Chondrocyte (in vitro differentiated cells): ENCODE data around the gene OR1K1. TPM values are rescaled to one million over a fixed set of nuclear protein-coding genes. Genes with fewer than 3 reads are reported as not detected.

Experiments used
- DNase-seq: peaks from one replicate; pipeline ENCODE4 v3.0.0; 2021; ENCODE audit warnings: mixed read lengths, low spot score
- H3K27ac Mint-ChIP-seq: one replicate; pipeline ENCODE4 v1.8.0; 2021; ENCODE audit warnings: mild to moderate bottlenecking, moderate library complexity, mixed read lengths; ENCODE audit not compliant: unreplicated experiment
- H3K27me3 Mint-ChIP-seq: 2 replicates; pipeline ENCODE4 v1.8.0; 2021; ENCODE audit warnings: low read depth, mixed read lengths
- H3K36me3 Mint-ChIP-seq: 2 replicates; pipeline ENCODE4 v1.8.0; 2021; ENCODE audit warnings: low read depth, mixed read lengths
- H3K4me1 Mint-ChIP-seq: 2 replicates; pipeline ENCODE4 v1.8.0; 2021; ENCODE audit warnings: low read depth, mild to moderate bottlenecking, mixed read lengths
- H3K4me3 Mint-ChIP-seq: one replicate; pipeline ENCODE4 v1.8.0; 2021; ENCODE audit warnings: mild to moderate bottlenecking, moderate library complexity, mixed read lengths; ENCODE audit not compliant: unreplicated experiment
- H3K9me3 Mint-ChIP-seq: 2 replicates; pipeline ENCODE4 v1.8.0; 2021; ENCODE audit warnings: low read depth, mixed read lengths
- CTCF ChIP-seq: fragments of 200-600 bp; sonication (generic); IDR thresholded peaks from 2 replicates; pipeline ENCODE4 v1.5.0; 2021; ENCODE audit warnings: antibody characterized with exemption, mild to moderate bottlenecking, moderate library complexity
- total RNA-seq: library from RNA; stranded (reverse); gene quantifications from 3 replicates; pipeline ENCODE4 v1.2.1, GENCODE V29; 2021

The OR1K1 gene
- total RNA-seq, 1 donor from 2014 or later: not detected

- TF ChIP-seq CTCF: no peak
- no peak for DNase-seq
- Mint-ChIP-seq H3K36me3 (no peaks in the 10 kb centered on the region), H3K4me3 (no peak within 1 kb of the TSS), H3K9me3 (peaks cover 2% of the 10 kb centered on the region), H3K27me3 (peaks cover 14% of the 10 kb centered on the region), H3K27ac (no peak within 1 kb of the TSS), H3K4me1 (no peaks in the 10 kb centered on the region)
Measured at GRCh38 chr9:122788831-122789230, 11.1 kb upstream of the OR1K1 start, which contains the start of gene OR5C1. OR5C1 (plus strand) TSS chr9:122788933; CDS start chr9:122788933, 0 bp downstream.

GRCh38 chr9:122789256-122790046, 10.5 kb upstream of the OR1K1 start:
- DNase-seq: no peak
- no peak for TF ChIP-seq CTCF
- Mint-ChIP-seq H3K27me3 (peaks cover 17% of the 10 kb centered on the region), H3K27ac (no peak overlapping the region), H3K4me3 (no peak overlapping the region), H3K4me1 (no peaks in the 10 kb centered on the region), H3K36me3 (no peaks in the 10 kb centered on the region), H3K9me3 (peaks cover 2% of the 10 kb centered on the region)

- H3K27ac Mint-ChIP-seq: no peak overlapping the region
- H3K4me3 Mint-ChIP-seq: no peak overlapping the region
- TF ChIP-seq CTCF: no peak
- peaks cover 2% of the 10 kb centered on the region for H3K9me3 Mint-ChIP-seq
- no peaks in the 10 kb centered on the region for H3K4me1 Mint-ChIP-seq
- H3K36me3 Mint-ChIP-seq: no peaks in the 10 kb centered on the region
- no peak for DNase-seq
- peaks cover 12% of the 10 kb centered on the region for H3K27me3 Mint-ChIP-seq
Measured at GRCh38 chr9:122791872-122792669, 7.9 kb upstream of the OR1K1 start.

GRCh38 chr9:122797316-122798063, 2.4 kb upstream of the OR1K1 start:
- TF ChIP-seq CTCF: no peak
- H3K4me3 Mint-ChIP-seq: no peak overlapping the region
- no peak for DNase-seq
- no peaks in the 10 kb centered on the region for H3K4me1 Mint-ChIP-seq
- H3K27me3 Mint-ChIP-seq: peaks cover 18% of the 10 kb centered on the region
- H3K36me3 Mint-ChIP-seq: peaks cover 6% of the 10 kb centered on the region
- no peaks in the 10 kb centered on the region for H3K9me3 Mint-ChIP-seq
- H3K27ac Mint-ChIP-seq: no peak overlapping the region

- no peaks in the 10 kb centered on the region for H3K4me1 Mint-ChIP-seq
- H3K9me3 Mint-ChIP-seq: peaks cover 7% of the 10 kb centered on the region
- peaks cover 3% of the 10 kb centered on the region for H3K36me3 Mint-ChIP-seq
- DNase-seq: no peak
- no peak for TF ChIP-seq CTCF
- no peak overlapping the region for H3K27ac Mint-ChIP-seq
- peaks cover 2% of the 10 kb centered on the region for H3K27me3 Mint-ChIP-seq
- H3K4me3 Mint-ChIP-seq: no peak overlapping the region
Measured at GRCh38 chr9:122806661-122807060, 6.7 kb downstream of the OR1K1 start.
